GM23338 (cell line): ENCODE measurements around the gene LRRFIP2. TPM values are rescaled to one million over a fixed set of nuclear protein-coding genes. Genes with fewer than 3 reads are reported as not detected.

Experiments used
- ATAC-seq: fragments of 200-7000 bp; cut with Tn5 transposase; 3 replicates; pipeline ENCODE4 v1.9.1; 2020
- DNase-seq: peaks from one replicate; pipeline ENCODE4 v3.0.0-alpha.2; 2015; ENCODE audit warnings: low spot score
- H2AFZ ChIP-seq: fragments of 200-600 bp; sonication (generic); 2 replicates; pipeline ENCODE4 v1.8.0; 2016; ENCODE audit warnings: antibody characterized with exemption, mild to moderate bottlenecking, moderate library complexity
- H3F3A ChIP-seq: fragments of 200-600 bp; sonication (generic); replicated peaks from 2 replicates; pipeline ENCODE4 v1.8.0; 2017; ENCODE audit warnings: antibody characterized with exemption, mixed run types, low read depth
- H3K27ac ChIP-seq: fragments of 200-600 bp; sonication (generic); 2 replicates; pipeline ENCODE4 v1.6.1; 2016; ENCODE audit warnings: low read depth
- H3K27me3 ChIP-seq: fragments of 200-600 bp; sonication (generic); 2 replicates; pipeline ENCODE4 v1.8.0; 2016; ENCODE audit warnings: mild to moderate bottlenecking, mixed run types, moderate library complexity; ENCODE audit not compliant: insufficient read depth
- H3K36me3 ChIP-seq: fragments of 200-600 bp; sonication (generic); 2 replicates; pipeline ENCODE4 v1.8.0; 2016; ENCODE audit warnings: mild to moderate bottlenecking; ENCODE audit not compliant: insufficient read depth
- H3K4me1 ChIP-seq: fragments of 200-600 bp; sonication (generic); 2 replicates; pipeline ENCODE4 v1.8.0; 2016; ENCODE audit warnings: mild to moderate bottlenecking, moderate library complexity; ENCODE audit not compliant: insufficient read depth
- H3K4me2 ChIP-seq: fragments of 200-600 bp; sonication (generic); 2 replicates; pipeline ENCODE4 v1.7.1; 2017; ENCODE audit warnings: mixed run types
- H3K4me3 ChIP-seq: fragments of 200-600 bp; sonication (generic); 2 replicates; pipeline ENCODE4 v1.6.1; 2016; ENCODE audit warnings: mixed run types
- H3K79me2 ChIP-seq: fragments of 200-600 bp; sonication (generic); replicated peaks from 2 replicates; pipeline ENCODE4 v1.8.0; 2017; ENCODE audit warnings: mild to moderate bottlenecking; ENCODE audit not compliant: insufficient read depth
- H3K9me2 ChIP-seq: fragments of 200-600 bp; sonication (generic); 2 replicates; pipeline ENCODE4 v1.8.0; 2017; ENCODE audit not compliant: insufficient read depth
- H4K20me1 ChIP-seq: fragments of 200-600 bp; sonication (generic); replicated peaks from 2 replicates; pipeline ENCODE4 v1.8.0; 2017; ENCODE audit warnings: mild to moderate bottlenecking; ENCODE audit not compliant: insufficient read depth
- H3K27ac Mint-ChIP-seq: 2 replicates; pipeline ENCODE4 v1.8.0; 2020; ENCODE audit warnings: inconsistent platforms, mild to moderate bottlenecking, moderate library complexity, mixed read lengths
- H3K27me3 Mint-ChIP-seq: 3 replicates; pipeline ENCODE4 v1.8.0; 2022; ENCODE audit warnings: low read depth, mild to moderate bottlenecking, moderate library complexity, mixed read lengths, inconsistent platforms; ENCODE audit not compliant: insufficient read depth, poor library complexity
- H3K36me3 Mint-ChIP-seq: 3 replicates; pipeline ENCODE4 v1.8.0; 2021; ENCODE audit warnings: low read depth, mild to moderate bottlenecking, inconsistent platforms, moderate library complexity, mixed read lengths
- H3K4me1 Mint-ChIP-seq: 3 replicates; pipeline ENCODE4 v1.8.0; 2020; ENCODE audit warnings: mild to moderate bottlenecking, inconsistent platforms, mixed read lengths
- H3K4me3 Mint-ChIP-seq: 3 replicates; pipeline ENCODE4 v1.8.0; 2021; ENCODE audit warnings: moderate library complexity, mild to moderate bottlenecking, inconsistent platforms, mixed read lengths
- H3K9me3 Mint-ChIP-seq: 3 replicates; pipeline ENCODE4 v1.8.0; 2020; ENCODE audit warnings: moderate library complexity, mild to moderate bottlenecking, inconsistent platforms, mixed read lengths
- CREB1 ChIP-seq: fragments of 250-450 bp; sonication (Bioruptor Pico); IDR thresholded peaks from 2 replicates; pipeline ENCODE4 v1.5.0; 2020; ENCODE audit warnings: low read depth, mild to moderate bottlenecking, moderate library complexity
- CTCF ChIP-seq, 2 experiments: fragments of 200-600 bp in 1 of 2; sonication (generic) in 1 of 2; conservative IDR thresholded peaks; 2 replicates each; pipeline versions ENCODE4 v1.5.1 to v1.6.1; 2016 to 2017; ENCODE audit warnings: antibody characterized with exemption in 2 of 2, low read depth in 2 of 2, mild to moderate bottlenecking in 2 of 2, moderate library complexity in 1 of 2
- ETS1 ChIP-seq: IDR thresholded peaks from 2 replicates; pipeline ENCODE4 v1.6.1; 2016; ENCODE audit warnings: antibody characterized with exemption
- EZH2 ChIP-seq: fragments of 200-600 bp; sonication (generic); IDR thresholded peaks from one replicate; pipeline ENCODE4 v1.8.0; 2017; ENCODE audit warnings: antibody characterized with exemption, mild to moderate bottlenecking, low read depth; ENCODE audit not compliant: unreplicated experiment
- EZH2phosphoT487 ChIP-seq: fragments of 200-600 bp; sonication (generic); IDR thresholded peaks from one replicate; pipeline ENCODE4 v1.8.1; 2018; ENCODE audit warnings: antibody characterized with exemption; ENCODE audit not compliant: unreplicated experiment
- JUNB ChIP-seq: IDR thresholded peaks from one replicate; pipeline ENCODE4 v1.6.1; 2016; ENCODE audit warnings: antibody characterized with exemption; ENCODE audit not compliant: unreplicated experiment
- NANOG ChIP-seq: IDR thresholded peaks from 2 replicates; pipeline ENCODE4 v1.6.1; 2016; ENCODE audit warnings: antibody characterized with exemption, borderline replicate concordance
- POLR2AphosphoS5 ChIP-seq: IDR thresholded peaks from 2 replicates; pipeline ENCODE4 v1.6.1; 2016; ENCODE audit warnings: antibody characterized with exemption, low read depth
- REST ChIP-seq: IDR thresholded peaks from one replicate; pipeline ENCODE4 v1.6.1; 2018; ENCODE audit warnings: antibody characterized with exemption; ENCODE audit not compliant: unreplicated experiment
- STAT1 ChIP-seq: IDR thresholded peaks from one replicate; pipeline ENCODE4 v1.6.1; 2016; ENCODE audit warnings: antibody characterized with exemption; ENCODE audit not compliant: unreplicated experiment
- ZNF114 ChIP-seq: fragments of 250-450 bp; sonication (Bioruptor Pico); IDR thresholded peaks from 2 replicates; pipeline ENCODE4 v1.5.0; 2020; ENCODE audit warnings: mild to moderate bottlenecking, moderate library complexity
- ZNF331 ChIP-seq: fragments of 250-450 bp; sonication (Bioruptor Pico); IDR thresholded peaks from 2 replicates; pipeline ENCODE4 v1.5.0; 2020; ENCODE audit warnings: low read depth, mild to moderate bottlenecking, moderate library complexity
- ZNF462 ChIP-seq: fragments of 250-450 bp; sonication (Bioruptor Pico); IDR thresholded peaks from 2 replicates; pipeline ENCODE4 v1.5.0; 2020; ENCODE audit warnings: mild to moderate bottlenecking, moderate library complexity
- polyA plus RNA-seq: library from polyadenylated mRNA; unstranded; fragments of >200 nt; fragmentation: Nextera tagmentation; extraction: Ambion mirVana; gene quantifications from 2 replicates; pipeline ENCODE4 v1.2.1, GENCODE V29; 2016
- total RNA-seq: library from RNA; depleted of rRNA; stranded (reverse); fragments of >200 nt; shearing (Covaris generic); gene quantifications from 2 replicates; pipeline ENCODE4 v1.2.3, GENCODE V29; 2014

LRRFIP2 gene
- total and polyA plus RNA-seq, 2 experiments from 2014 or later: 20.3 to 29.0 TPM

GRCh38 chr3:37028329-37028728 is 146.1 kb downstream of the LRRFIP2 start:
- peaks cover 11% of the 10 kb centered on the region; the same call in 1 of the 2 replicates for H4K20me1 ChIP-seq

More at GRCh38 chr3:37028329-37028728, 146.1 kb downstream of the LRRFIP2 start:
- H3K9me3 Mint-ChIP-seq: peaks cover 2% of the 10 kb centered on the region; the same call in 2 of the 3 replicates
- no peak overlapping the region for H2AFZ ChIP-seq
- no peaks in the 10 kb centered on the region for H3K79me2 ChIP-seq
- H3K4me3 ChIP-seq: no peak overlapping the region
- DNase-seq (no peak), ATAC-seq (no peak)
- H3K27ac ChIP-seq: no peak overlapping the region
- H3K36me3 Mint-ChIP-seq: peaks cover 73% of the 10 kb centered on the region
- H3K4me2 ChIP-seq: no peak overlapping the region
- H3K36me3 ChIP-seq: peaks cover 28% of the 10 kb centered on the region
- no peaks in the 10 kb centered on the region for H3K9me2 ChIP-seq
- no peak overlapping the region for H3K27ac Mint-ChIP-seq
- H3F3A ChIP-seq: no peaks in the 10 kb centered on the region
- TF ChIP-seq ZNF114 (no peak), EZH2phosphoT487 (no peak), NANOG (no peak), JUNB (no peak), ZNF331 (CRISPR knock-in tag) (no peak), CTCF (conservative IDR thresholded peaks at IDR 0.05; ENCODE audit: low read depth in 2 of 2) (no peak), CREB1 (CRISPR knock-in tag) (no peak), STAT1 (no peak), EZH2 (no peak), ZNF462 (no peak), POLR2AphosphoS5 (no peak), ETS1 (no peak), REST (no peak)
- no peak overlapping the region for H3K4me3 Mint-ChIP-seq
- H3K4me1 ChIP-seq: no peaks in the 10 kb centered on the region
- H3K4me1 Mint-ChIP-seq: no peaks in the 10 kb centered on the region
- no peaks in the 10 kb centered on the region for H3K27me3 ChIP-seq
- H3K27me3 Mint-ChIP-seq: peaks cover 2% of the 10 kb centered on the region
